ENCODE data around the gene F2.
"Not testable (repeated sequence)": the region's sequence is repeated elsewhere in the genome, so short reads cannot be mapped to it uniquely, and the experiment has no call there.

Gene F2

DNA sequence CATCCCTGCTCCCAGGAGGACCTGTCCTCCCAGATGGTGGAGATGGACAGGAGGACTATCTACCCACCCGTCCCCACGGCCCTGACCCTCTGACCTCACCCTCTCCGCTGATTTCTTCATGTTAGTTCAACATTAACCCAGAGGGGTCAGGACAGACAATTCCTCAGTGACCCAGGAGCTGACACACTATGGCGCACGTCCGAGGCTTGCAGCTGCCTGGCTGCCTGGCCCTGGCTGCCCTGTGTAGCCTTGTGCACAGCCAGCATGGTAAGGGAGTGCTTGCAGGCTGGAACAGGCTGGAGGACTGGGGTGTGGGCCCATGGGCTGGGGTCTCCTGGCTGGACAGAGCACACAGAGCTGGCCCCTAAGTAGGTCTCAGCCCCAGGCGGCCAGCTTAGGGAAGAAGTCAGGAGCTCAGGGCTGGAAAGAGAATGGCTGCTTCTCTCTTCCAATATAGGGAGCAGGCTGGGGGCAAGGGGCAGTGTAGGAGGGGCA, at the start of gene F2:
Gene F2, plus strand, starts transcription at position 166 of the 495 bp plus-strand sequence. Its CDS starts 23 bp downstream, at position 189.
- no peak for DNase-seq (ENCODE audit: low read depth)

DNA sequence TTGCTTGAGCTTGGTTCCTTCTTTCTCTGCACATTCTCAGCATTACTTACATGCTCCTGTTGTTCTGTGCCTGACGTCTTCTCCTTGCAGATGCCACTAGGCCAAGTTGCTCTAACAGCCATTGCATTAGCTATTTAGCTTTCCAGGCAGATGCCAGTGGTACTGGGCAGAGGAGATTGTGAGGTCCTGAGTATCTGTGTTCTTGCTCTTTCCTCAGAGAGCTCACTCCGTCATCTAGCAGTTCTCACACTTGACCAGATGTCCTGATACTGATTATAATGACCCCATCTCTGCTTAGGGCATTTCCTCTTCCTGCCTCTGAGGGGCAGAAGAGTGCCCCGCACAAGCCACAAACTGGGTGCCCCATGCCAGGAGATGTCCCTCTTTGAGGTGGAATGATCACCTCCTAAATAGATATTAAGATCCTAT, 49.3 kb upstream of the F2 start:
- peak; percentile 61 for DNase-seq (ENCODE audit: low read depth)

DNA sequence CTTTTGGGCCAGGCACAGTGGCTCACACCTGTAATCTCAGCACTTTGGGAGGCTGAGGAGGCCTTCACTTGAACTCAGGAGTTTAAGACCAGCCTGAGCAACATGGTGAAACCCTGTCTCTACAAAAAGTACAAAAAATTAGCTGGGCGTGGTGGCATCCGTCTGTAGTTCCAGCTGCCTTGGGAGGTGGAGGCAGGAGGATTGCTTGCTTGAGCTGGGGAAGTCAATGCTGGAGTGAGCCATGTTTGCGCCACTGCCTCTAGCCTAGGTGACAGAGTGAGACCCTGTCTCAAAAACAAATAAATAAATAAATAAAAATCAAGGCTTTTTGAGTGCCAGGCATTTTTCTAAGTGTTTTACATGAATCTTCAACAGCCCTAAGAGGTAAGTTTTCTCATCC, 48.5 kb upstream of the F2 start:
- not testable (repeated sequence) for DNase-seq (ENCODE audit: low read depth)

DNA sequence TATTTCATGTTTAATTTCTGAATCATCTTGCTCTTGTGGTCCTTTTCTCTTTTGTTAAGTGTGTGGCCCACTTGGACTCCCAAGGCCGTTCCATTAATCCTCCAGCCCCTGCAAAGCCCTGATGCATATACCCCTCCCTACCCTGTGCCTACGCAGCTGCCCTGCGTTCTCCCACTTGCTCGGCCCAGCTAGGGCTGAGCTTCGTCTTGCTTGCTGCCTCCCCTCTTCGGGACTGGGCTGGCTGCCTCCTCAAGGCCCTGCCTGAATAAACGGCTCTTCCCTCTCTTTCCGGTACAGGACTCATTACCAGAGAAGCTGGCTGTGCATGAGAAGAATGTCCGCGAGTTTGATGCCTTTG, 47.1 kb upstream of the F2 start:
- DNase-seq (ENCODE audit: low read depth) = no peak

DNA sequence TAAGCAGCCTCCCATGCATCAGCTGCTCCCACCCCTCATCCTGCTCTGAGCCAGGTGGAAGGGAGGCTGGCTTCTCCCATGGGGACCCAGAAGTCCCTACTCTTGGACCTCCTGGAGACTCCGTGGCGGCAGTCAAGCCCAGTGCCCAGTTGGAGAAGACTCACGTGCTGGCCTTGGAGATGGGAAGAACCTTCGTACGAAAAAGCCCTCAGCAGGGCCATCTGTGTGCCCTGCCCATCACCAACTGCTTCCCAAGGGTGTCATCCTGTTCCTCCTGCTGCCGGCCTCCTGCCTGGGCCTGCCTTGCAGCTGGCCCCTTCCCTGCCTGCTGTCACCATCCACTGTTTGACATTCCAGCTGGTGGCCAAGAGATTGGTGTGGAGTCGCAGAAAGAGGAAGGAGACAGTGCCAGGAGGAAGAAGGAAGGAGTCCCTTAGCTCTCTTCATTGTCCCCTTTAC, 46.6 kb upstream of the F2 start:
- no peak for DNase-seq (ENCODE audit: low read depth)

DNA sequence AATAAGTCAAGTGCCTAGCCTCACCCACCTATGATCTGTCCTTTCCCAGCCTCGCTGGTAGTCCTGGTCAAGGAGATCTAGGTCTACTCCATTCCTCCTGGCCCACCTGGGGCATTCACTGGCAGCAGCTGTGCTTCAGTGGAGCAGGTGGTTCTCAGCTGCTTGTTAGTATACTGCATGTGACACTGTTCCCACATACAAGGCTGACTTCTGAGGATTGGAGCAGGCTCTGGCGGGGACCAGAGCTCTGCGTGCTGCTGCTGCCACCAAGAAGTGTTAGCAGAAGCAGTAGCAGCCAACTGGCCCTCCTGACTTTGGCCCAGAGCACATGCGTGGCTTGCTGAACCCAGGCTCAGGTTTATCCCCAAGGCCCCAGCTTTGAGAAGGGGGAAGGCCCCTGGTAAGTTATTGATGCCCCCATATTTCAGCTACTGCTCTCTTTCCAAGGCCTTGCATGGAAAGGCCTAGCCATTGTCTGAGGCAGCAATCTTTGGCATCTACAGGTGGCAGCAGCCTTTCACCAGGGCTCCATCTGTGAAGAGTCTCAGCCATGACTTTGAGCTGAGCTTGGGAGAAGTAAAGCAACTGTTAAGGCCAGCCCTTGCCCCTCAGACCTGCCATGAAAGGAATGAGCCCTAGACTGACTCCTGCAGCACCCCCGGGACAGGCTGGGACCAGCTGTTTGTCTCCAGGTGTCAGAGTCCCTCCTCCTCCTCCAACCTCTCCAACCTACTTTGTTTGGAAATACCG, 45.1 kb upstream of the F2 start:
- no peak for DNase-seq (ENCODE audit: low read depth)

DNA sequence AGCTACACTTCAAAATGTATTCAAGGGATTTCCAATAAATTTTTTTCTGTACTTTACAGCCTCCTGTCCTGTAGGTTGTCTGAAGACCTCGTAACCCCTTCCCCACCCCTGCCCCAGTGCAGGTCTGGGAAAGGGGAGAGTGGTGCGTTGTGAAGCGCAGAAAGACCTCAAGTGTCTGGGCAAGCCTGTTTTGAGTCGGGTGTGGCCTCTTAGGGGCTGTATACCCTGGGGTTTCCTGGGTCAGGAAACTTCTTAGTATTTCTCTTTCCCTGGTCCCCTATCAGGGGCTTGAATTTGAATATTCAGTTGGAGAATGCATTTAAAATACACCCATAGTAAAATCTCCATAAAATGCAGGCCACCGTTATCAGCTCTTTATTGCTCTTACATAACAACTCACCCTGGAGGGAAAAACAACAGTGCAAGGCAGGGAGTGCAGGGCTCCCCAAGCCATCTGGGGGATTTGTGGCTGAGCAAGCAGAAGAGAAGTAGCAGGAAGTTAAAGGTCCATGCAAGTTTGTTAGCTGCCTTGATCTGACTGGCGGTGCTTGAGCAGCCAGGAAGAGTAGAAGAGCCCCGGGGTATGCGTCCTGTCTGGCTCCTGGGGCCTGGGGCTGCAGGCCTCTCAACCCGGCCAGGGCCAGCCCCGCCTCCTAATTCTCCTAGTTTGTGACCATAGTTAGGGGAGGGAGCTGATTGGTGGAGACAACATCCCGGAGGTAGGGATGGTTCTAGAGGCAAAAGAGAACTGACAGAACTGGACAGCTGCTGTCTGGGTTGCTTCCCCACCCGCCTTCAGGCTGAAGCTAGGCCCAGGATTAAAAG, 44.3 kb upstream of the F2 start:
- peak; percentile 46 for DNase-seq (ENCODE audit: low read depth)

DNA sequence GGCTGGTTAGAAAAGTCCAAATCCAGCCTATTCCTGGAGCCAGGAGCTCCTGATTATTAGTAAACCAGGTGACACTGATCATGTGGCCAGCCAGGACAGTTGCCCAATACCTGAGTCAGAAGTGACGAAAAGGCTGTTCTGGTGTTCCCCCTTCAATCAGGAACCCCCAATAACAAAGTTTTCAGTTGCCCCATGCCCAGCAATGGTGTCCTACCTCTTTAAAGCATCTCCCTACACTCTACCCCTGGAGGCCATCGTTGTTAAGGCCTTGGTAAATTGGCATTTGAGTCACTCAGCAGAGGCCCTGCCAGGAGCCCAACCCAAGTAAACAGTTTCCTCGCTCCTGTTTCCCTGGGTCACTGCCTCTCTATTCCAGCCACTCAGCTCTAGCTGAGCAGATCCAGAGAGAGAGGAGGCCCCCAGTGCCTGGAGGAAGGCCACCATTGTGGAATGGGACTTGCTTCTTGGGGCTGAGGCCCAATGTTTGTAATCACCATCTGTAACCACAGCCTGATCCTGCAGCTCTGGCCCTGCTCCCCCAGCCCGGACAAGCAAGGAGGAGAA, 43.6 kb upstream of the F2 start:
- peak; percentile 77 for DNase-seq (ENCODE audit: low read depth)

DNA sequence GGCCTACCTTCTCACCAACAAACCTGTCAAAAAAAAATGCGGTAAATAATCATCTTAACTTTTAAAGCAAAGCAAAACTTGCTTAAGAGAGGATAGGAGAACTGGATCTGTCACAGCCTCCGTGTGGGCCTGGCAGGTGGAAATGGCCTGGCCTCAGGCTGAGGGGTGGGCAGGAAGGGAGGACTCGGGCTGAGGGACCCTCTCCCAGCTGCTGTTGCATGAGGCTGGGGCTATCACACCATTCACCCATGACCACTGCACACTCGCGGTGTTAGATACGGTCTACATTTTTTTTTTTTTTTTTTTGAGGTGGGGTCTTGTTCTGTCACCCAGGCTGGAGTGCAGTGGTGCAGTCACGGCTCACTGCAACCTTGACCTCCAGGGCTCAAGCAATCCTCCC, 43.1 kb upstream of the F2 start:
- no peak for DNase-seq (ENCODE audit: low read depth)

DNA sequence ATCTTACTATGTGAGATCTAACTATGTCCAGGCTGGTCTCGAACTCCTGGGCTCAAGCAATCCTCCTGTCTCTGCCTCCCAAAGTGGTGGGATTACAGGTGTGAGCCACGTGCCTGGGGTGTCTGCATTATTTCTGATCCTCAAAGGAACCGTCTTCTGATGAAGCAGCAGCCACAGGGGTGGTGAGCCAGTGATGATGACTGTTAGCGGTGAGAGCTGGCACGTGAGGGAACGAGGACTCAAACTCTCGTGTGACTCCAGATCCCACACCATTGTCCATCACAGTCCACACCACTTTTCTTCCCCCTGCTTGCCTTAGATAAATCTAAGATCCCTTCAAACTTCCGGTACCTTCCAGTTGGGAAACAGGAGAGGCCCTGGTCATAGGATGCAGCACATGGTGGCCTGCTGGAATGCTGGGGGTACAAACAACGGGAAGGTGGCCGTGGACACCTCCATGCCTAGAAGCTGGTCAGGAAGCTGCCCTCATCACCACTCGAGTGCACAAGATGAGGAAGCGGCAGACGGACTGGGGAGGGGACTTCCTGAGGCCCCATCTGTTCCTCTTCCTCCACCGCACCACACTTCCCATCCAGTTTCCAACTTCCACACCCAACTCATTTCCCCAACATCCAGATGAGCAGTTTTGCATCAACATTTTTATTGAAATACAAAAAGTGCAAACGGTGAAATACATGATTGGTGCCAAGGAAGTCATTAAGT, 42.4 kb upstream of the F2 start:
- DNase-seq (ENCODE audit: low read depth) = no peak

DNA sequence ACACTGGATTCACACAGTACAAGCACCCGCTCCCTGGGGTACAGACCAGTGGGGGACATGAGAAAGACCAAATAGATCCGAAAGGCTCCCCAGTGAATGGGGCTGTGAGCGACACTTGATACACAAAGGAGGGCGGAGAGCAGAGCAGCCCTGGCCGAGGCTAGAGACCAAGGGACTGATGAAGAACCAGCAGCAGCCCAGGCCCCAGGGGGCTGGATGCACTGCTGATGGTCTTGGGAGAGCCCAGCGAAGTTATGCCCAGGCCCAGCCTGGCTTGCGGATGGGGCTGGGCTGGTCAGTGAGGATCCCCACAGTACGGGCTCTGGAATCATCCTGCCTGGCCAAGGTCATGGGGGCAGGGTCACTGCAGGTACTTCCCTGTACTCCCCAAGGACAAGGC, 41.8 kb upstream of the F2 start:
- no peak for DNase-seq (ENCODE audit: low read depth)

DNA sequence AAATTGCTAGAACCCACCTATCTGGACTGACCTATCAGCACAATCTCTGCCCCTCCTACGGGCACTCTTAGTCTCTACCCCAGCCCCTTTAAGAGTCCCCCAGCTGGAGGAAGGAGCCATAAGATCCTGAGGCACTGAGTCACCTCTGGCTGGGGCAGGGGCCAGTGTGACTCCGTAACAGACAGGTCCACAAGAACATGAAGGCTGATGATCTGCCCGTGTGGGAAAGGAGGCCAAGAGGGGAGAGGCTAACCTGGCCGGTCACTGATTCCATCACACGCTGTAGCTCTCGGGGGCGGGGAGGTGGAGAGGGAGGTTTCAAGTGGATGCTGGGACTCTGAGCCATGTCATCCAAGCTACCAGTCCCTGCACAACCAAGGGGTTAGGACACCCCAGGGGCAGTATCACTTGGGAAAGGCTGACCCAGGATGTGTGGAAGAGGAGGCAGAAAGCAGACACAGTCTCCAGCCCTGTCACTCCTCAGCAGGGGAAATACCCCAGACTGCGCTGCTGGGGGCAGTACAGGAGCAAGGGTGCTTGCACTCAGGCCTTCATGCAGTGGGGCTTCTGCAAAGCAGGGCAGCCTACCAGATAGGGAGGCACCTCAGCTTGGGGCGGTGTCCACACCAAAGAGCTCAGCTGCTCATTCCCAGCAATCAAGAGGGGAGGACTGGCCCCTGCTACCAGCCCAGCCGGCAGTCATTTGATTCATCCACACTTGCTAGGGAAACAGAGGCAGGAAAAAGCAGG, 40.8 kb upstream of the F2 start:
- DNase-seq (ENCODE audit: low read depth) = no peak

DNA sequence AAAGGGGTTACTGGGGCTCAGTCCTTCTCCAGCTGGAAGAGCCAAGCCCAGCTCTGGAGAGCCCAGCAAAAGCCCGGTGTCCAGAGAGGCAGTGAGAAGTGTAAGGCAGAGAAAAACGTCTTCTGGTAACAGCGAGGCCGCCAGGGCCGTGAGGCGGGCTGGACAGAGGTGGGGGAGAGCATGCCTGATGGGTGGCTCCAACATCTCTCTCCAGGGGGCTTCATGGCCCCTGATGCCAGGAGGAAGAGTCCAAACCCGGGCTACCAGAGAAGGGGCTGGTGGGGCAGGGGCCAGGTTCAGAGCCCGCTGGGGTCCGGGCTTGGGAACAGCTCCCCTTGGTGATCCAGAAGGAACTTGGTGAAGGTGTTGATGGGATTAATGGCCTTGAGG, 40.3 kb upstream of the F2 start:
- DNase-seq (ENCODE audit: low read depth) = no peak

DNA sequence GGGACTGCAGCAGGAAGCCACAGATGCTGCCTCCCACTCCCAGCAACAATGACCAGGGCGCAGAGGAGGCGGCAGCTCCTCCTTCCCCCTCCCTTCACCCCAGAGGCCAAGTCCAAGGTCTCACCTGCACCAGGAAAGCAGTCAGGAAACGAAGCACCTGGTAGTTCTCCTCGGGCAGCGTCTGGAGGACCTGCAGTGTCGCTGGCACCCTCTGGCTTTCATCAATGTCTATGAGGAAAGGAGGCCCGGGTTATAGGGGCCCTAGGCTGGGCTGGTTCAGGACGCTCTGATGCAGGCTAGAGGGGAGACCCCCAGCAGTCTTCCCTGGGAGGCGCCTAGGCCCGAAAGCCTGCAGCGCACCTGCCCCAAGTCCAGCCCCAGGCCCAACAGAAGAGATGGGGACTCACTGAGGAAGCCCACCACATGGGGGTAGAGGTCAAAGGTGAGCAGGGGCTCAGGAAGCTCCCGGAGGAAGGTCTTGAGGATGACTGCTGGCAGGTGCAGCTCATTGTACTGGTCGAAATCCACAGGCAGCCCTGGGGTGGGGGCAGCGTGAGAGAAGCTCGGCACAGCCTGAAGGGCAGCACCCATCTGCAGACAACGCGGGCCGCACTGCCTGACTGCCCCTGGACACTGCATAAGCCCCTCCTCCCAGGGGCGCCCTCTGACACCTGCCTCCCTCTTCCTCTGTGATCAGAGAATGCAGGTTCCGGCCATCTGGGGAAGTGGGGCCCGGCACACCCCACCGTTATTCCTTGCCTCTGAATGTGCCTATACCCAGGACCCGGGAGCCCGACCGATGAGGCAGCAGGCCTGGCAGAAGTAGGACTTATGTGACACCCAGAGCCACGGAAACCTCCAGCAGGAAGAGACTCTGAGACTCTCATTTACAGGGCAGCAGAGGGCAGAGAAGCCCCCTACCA, 39.5 kb upstream of the F2 start:
- DNase-seq (ENCODE audit: low read depth) = no peak

DNA sequence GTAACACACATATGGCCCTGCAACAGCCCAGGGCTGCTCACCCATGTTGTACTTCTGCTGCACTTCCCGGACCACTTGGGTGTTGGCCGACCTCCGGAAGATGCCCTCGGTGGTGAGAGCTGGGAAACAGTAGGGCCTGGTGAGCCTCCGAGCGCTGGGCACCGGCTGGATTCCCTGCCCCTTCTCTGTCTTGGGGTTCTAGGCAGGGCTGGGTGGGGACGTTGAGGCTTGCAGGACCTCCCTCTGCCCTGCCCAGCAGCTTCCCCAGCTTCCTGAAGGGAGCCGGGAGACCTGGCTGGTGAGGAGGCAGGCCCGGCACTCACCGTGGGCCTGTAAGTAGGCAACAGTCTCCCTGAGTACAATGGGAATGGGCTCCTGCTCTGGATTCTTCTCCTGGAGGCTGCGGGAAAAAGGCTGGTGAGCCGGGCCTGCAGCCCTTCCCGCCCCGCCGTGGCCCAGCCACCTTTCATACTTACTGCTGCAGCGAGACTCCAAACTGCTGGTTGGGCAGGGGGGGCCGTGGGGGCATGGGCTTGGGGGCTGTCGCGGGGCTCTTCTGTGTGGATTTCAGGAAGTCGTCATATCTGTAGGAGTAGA, 38.8 kb upstream of the F2 start:
- DNase-seq (ENCODE audit: low read depth) = no peak

DNA sequence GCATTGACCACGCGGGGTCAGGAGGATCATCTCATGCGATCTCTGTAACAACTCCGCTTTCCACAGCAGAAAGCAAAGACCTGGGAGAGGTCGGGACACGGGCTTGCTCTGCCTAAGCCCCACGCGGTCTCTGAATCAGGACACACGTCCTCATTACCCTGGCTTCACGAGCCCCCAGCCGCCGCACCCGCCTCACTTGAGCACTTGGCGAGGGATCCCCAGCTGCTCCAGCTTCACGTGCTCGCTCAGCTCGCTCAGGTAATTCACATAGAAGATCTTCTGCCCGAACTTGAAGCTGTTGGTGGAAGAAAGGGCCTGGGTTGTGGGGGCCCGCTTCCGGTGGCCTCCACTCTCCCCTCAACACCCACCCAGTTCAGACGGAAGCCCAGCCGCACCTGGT, 38.2 kb upstream of the F2 start:
- DNase-seq (ENCODE audit: low read depth) = no peak

DNA sequence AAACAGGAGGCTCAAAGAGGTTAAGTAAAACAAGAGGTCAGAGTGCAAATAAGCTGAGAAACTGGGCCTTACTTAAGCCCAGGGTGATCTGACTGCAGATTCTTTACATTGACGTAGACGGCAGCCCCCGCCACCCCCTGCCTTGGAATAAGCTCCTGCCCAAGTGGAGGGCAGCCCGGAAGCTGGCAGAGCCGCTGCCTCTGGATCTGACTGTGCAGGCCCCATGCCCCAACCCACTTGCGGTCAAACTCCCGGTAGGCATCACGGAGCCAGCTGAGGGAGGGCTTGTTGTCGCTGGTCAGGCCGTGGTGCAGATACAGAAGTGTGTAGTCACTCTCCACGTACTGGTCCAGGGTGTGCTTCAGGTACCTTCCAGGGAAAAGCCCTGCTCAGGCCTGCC, 37.2 kb upstream of the F2 start:
- no peak for DNase-seq (ENCODE audit: low read depth)

DNA sequence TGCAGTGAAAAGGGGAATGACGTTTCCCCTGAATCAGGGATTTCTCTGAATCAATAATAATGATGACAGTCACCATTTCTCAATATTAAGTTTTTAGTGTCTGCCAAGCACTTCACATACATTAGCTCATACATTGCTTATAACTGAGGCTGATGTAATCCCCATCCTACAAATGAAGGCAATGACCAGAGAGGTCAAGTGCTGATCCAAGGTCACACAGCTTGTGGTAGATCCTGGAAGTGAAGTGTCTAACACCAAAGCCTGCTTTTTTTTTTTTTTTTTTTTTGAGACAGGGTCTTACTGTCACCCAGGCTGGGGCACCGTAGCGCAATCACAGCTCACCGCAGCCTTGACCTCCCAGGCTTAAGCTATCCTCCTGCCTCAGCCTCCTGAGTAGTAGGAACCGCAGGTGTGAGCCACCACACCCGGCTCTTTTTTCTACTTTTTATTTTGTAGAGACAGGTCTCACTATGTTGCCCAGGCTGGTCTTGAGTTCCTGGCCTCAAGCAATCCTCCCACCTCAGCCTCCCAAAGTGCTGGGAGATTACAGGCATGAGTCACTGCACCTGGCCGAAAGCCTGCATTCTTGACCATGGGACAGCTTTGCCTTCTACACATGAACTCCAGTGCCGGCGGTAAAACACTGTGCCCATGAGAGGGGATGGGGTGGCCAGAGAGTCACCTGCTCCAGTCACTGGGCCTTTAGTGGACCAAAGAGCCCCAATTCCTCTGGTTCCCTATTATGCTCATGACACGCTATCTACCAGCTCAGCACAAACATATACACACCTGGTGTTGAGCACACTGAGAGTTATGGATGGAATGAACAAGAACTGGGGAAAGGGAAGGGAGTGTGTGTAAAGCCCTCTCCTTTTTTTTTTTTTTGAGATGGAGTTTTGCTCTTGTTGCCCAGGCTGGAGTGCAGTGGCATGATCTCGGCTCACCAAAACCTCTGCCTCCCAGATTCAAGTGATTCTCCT, 36.0 kb upstream of the F2 start:
- DNase-seq (ENCODE audit: low read depth) = peak; percentile 27

DNA sequence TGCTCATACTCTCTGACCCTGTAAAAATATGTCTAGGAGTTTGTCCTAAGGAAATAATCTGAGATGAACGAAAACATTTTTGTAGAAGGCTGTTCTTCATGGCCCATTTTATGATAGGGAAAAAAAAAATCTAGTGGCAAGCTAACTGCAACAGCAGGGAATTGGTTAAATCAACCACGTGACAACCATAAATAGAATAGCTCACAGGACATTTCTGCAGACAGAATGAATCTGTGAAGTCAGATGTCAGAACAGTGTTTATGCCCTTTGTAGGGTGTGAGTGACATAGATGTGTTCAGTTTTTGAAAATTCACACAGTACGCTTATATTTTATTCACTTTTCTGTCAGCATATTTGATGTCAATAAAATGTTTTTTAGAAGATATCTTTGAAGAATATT, 34.6 kb upstream of the F2 start:
- no peak for DNase-seq (ENCODE audit: low read depth)
